Stimulated activated CD8-positive, alpha-beta memory T cell treated with anti-CD3 and anti-CD28 coated beads, Interleukin-12 subunit alpha, Interleukin-12 subunit beta, amount 100 ng/mL, for 24 hours (primary cell): ENCODE measurements around the gene ATXN2L.
A peak's percentile ranks its signal among the peaks of the same experiment; 100 is the strongest.
"Not testable (repeated sequence)": the region's sequence is repeated elsewhere in the genome, so short reads cannot be mapped to it uniquely, and the experiment has no call there.

Experiments used
- DNase-seq: peaks from one replicate; pipeline ENCODE4 v3.0.0-alpha.2; 2020; ENCODE audit errors: extremely low read depth

The ATXN2L gene

GRCh38 chr16:28822520-28823290 is at the start of gene ATXN2L:
Gene ATXN2L, plus strand, starts transcription at chr16:28822999. Its CDS starts 261 bp downstream, at chr16:28823260.
- DNase-seq: peak; percentile 83

GRCh38 chr16:28781697-28782096 is 41.1 kb upstream of the ATXN2L start:
- not testable (repeated sequence) for DNase-seq

- DNase-seq: not testable (repeated sequence)
Observed at GRCh38 chr16:28782357-28782756, 40.4 kb upstream of the ATXN2L start.

GRCh38 chr16:28802235-28803019 is 20.4 kb upstream of the ATXN2L start:
- DNase-seq: peak; percentile 14

GRCh38 chr16:28807445-28808120 is 15.2 kb upstream of the ATXN2L start:
- DNase-seq: not testable (repeated sequence)

GRCh38 chr16:28820016-28820415 is 2.8 kb upstream of the ATXN2L start:
- no peak for DNase-seq

- not testable (repeated sequence) for DNase-seq
Observed at GRCh38 chr16:28820546-28820945, 2.3 kb upstream of the ATXN2L start.

GRCh38 chr16:28821874-28822519 is 802 bp upstream of the ATXN2L start:
- DNase-seq: no peak

- DNase-seq: no peak
Observed at GRCh38 chr16:28823291-28823872, 583 bp downstream of the ATXN2L start.

GRCh38 chr16:28823873-28824716 is 1.3 kb downstream of the ATXN2L start:
- DNase-seq: peak; percentile 97

- DNase-seq: no peak
Observed at GRCh38 chr16:28824717-28824973, 1.8 kb downstream of the ATXN2L start.

GRCh38 chr16:28826141-28826540 is 3.3 kb downstream of the ATXN2L start:
- no peak for DNase-seq

GRCh38 chr16:28829747-28830146 is 6.9 kb downstream of the ATXN2L start:
- no peak for DNase-seq

- no peak for DNase-seq
Observed at GRCh38 chr16:28830531-28830930, 7.7 kb downstream of the ATXN2L start.

- no peak for DNase-seq
Observed at GRCh38 chr16:28834349-28834748, 11.6 kb downstream of the ATXN2L start.

- no peak for DNase-seq
Observed at GRCh38 chr16:28834873-28835863, 12.4 kb downstream of the ATXN2L start.

GRCh38 chr16:28835864-28836760 is 13.3 kb downstream of the ATXN2L start:
- DNase-seq: no peak

GRCh38 chr16:28836761-28837064 is 13.9 kb downstream of the ATXN2L start:
- DNase-seq: no peak
